Neuronal stem cell (in vitro differentiated cells): Measurements from ENCODE around the gene JOSD2.

ENCODE experiments used
- DNase-seq: peaks from one replicate; pipeline ENCODE4 v3.0.0-alpha.2; 2013; ENCODE audit warnings: low spot score
- H2AFZ ChIP-seq: one replicate; pipeline ENCODE4 v1.6.1; 2013; ENCODE audit warnings: mild to moderate bottlenecking, low read length, inconsistent platforms
- H2AK5ac ChIP-seq: 2 replicates; pipeline ENCODE4 v1.6.1; 2013; ENCODE audit warnings: low read depth, mild to moderate bottlenecking, inconsistent platforms, low read length, moderate library complexity, mixed read lengths
- H2BK120ac ChIP-seq: 2 replicates; pipeline ENCODE4 v1.6.1; 2013; ENCODE audit warnings: low read depth, mild to moderate bottlenecking, inconsistent platforms, low read length, moderate library complexity, mixed read lengths
- H2BK12ac ChIP-seq: one replicate; pipeline ENCODE4 v1.6.1; 2013; ENCODE audit warnings: low read length, inconsistent platforms
- H2BK15ac ChIP-seq: 2 replicates; pipeline ENCODE4 v1.6.1; 2013; ENCODE audit warnings: mild to moderate bottlenecking, low read length, inconsistent platforms, mixed read lengths
- H2BK5ac ChIP-seq: one replicate; pipeline ENCODE4 v1.6.1; 2013; ENCODE audit warnings: inconsistent platforms, mild to moderate bottlenecking, low read length, moderate library complexity
- H3K14ac ChIP-seq: one replicate; pipeline ENCODE4 v1.6.1; 2013; ENCODE audit warnings: low read length, inconsistent platforms
- H3K18ac ChIP-seq: 2 replicates; pipeline ENCODE4 v1.6.1; 2013; ENCODE audit warnings: low read length, inconsistent platforms
- H3K23ac ChIP-seq: 2 replicates; pipeline ENCODE4 v1.6.1; 2013; ENCODE audit warnings: low read depth, mild to moderate bottlenecking, mixed read lengths, low read length, inconsistent platforms; ENCODE audit not compliant: poor library complexity
- H3K27ac ChIP-seq: replicated peaks from 3 replicates; pipeline ENCODE4 v1.5.1; 2013; ENCODE audit warnings: low read length, inconsistent platforms
- H3K27me3 ChIP-seq, 3 experiments: 2 replicates each; pipeline ENCODE4 v1.6.1; 2013; ENCODE audit warnings: low read length in 3 of 3, mild to moderate bottlenecking in 2 of 3, inconsistent platforms in 1 of 3, low read depth in 1 of 3, mixed read lengths in 1 of 3, moderate library complexity in 1 of 3; ENCODE audit not compliant: control insufficient read depth in 3 of 3, insufficient read depth in 3 of 3
- H3K36me3 ChIP-seq, 2 donors: replicated peaks in 1 of 2; 2 replicates each; pipeline ENCODE4 v1.6.1; 2013; ENCODE audit warnings: low read length in 2 of 2; ENCODE audit not compliant: control insufficient read depth in 2 of 2, insufficient read depth in 2 of 2
- H3K4ac ChIP-seq: 2 replicates; pipeline ENCODE4 v1.6.1; 2013; ENCODE audit warnings: inconsistent platforms, mild to moderate bottlenecking, low read length, moderate library complexity
- H3K4me1 ChIP-seq, 2 donors: 1 replicate in 1 of 2; 2 replicates in 1 of 2; pipeline ENCODE4 v1.6.1; 2013; ENCODE audit warnings: low read length in 2 of 2, low read depth in 1 of 2; ENCODE audit not compliant: control insufficient read depth in 2 of 2, insufficient read depth in 1 of 2
- H3K4me2 ChIP-seq: one replicate; pipeline ENCODE4 v1.6.1; 2013; ENCODE audit warnings: mild to moderate bottlenecking, low read length, inconsistent platforms; ENCODE audit not compliant: insufficient read depth, poor library complexity, severe bottlenecking
- H3K4me3 ChIP-seq, 2 donors: 2 replicates each; pipeline ENCODE4 v1.5.1; 2013; ENCODE audit warnings: low read length in 2 of 2, mild to moderate bottlenecking in 2 of 2, inconsistent platforms in 1 of 2, moderate library complexity in 1 of 2
- H3K79me1 ChIP-seq: one replicate; pipeline ENCODE4 v1.6.1; 2013; ENCODE audit warnings: low read depth, mild to moderate bottlenecking, inconsistent platforms, low read length, moderate library complexity
- H3K9ac ChIP-seq: one replicate; pipeline ENCODE4 v1.6.1; 2013; ENCODE audit warnings: mild to moderate bottlenecking, low read depth, low read length, inconsistent platforms; ENCODE audit not compliant: poor library complexity
- H3K9me3 ChIP-seq, 2 donors: replicated peaks in 1 of 2; 2 replicates each; pipeline versions ENCODE3 to v1.6.1; 2013; ENCODE audit warnings: low read length in 2 of 2, mild to moderate bottlenecking in 2 of 2, inconsistent platforms in 1 of 2, low read depth in 1 of 2, mixed read lengths in 1 of 2, moderate library complexity in 1 of 2; ENCODE audit not compliant: control insufficient read depth in 2 of 2, insufficient read depth in 1 of 2
- H4K8ac ChIP-seq: one replicate; pipeline ENCODE4 v1.6.1; 2013; ENCODE audit warnings: low read depth, mild to moderate bottlenecking, inconsistent platforms, low read length, moderate library complexity
- H4K91ac ChIP-seq: one replicate; pipeline ENCODE4 v1.6.1; 2013; ENCODE audit warnings: low read length, low read depth, mild to moderate bottlenecking, inconsistent platforms; ENCODE audit not compliant: poor library complexity
- WGBS, 2 donors: extraction: QIAGEN DNeasy Blood & Tissue Kit; methylation state at CpG; one replicate each; pipeline ENCODE4 v1.1.7; 2013; ENCODE audit warnings: missing lambda C conversion rate in 2 of 2, mixed read lengths in 1 of 2; ENCODE audit not compliant: insufficient read length in 2 of 2, insufficient replicate concordance in 1 of 2; ENCODE audit errors: extremely low coverage in 2 of 2; 5-methylcytosine and 5-hydroxymethylcytosine counted together

The JOSD2 gene

DNA sequence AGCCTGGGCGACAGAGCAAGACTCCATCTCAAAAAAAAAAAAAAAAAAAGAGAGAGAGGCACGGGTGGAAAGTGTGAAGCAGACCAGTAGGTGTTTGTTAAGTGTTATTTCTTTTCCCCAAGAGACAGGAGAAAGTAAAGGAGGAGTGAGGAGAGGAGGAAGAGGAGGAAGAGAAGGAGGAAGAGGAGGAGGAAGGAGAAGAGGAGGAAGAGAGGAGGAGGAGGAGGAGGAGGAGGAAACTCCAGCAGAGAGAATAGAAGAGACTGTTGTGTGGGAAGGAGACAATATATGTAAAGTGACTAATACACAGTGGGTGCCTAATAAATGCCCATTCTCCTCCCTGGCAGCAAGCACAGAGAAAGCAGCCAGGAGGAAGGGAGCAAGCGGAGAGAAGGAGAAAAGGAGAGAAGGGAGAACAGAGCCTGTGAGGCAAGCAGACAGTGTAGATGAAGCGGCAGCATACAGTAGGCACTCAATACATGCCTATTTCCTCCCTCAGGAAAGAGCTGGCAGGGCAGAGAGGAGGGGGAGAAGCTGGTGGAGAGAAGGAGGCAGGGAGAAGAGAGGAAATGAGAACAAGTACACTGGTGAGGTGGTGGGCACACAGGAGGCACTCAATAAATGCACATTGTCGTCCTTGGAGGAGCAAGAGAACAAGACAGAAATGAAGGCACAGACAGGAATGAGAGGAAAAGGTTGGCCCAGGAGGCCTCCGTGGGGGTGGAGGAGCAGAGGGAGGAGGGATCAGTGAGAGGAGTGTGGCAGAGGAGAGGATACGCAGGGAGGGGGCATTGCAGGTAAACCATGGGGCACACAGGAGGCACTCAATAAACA lies 16.6 kb downstream of the JOSD2 start:
- H4K91ac ChIP-seq, result no peak overlapping the region
- no peak overlapping the region for H2BK12ac ChIP-seq
- H3K79me1 ChIP-seq, result no peaks in the 10 kb centered on the region
- no peak for DNase-seq
- H3K18ac ChIP-seq, result peak overlapping the region; percentile 51
- no peak overlapping the region for H2BK15ac ChIP-seq
- peak overlapping the region; percentile 57 for H4K8ac ChIP-seq
- peaks cover 2 to 7% of the 10 kb centered on the region in 2 donors for H3K9me3 ChIP-seq
- peak overlapping the region; percentile 18 for H2AK5ac ChIP-seq
- H3K4ac ChIP-seq, result no peak overlapping the region
- no peak overlapping the region for H3K27ac ChIP-seq
- no peak overlapping the region for H2BK5ac ChIP-seq
- peak overlapping the region in 1 of 2 donors; percentile 12 for H3K4me3 ChIP-seq
- no peak overlapping the region for H3K14ac ChIP-seq
- no peak overlapping the region for H3K9ac ChIP-seq
- H2BK120ac ChIP-seq, result no peak overlapping the region
- WGBS, 2 donors, result no CpG with 5 or more reads among the region's 7 CpGs
- H3K23ac ChIP-seq, result no peak overlapping the region
- no peak overlapping the region for H3K4me2 ChIP-seq
- no peak overlapping the region for H2AFZ ChIP-seq
- H3K4me1 ChIP-seq, result peaks cover 21 to 30% of the 10 kb centered on the region in 2 donors
- H3K36me3 ChIP-seq, result no peaks in the 10 kb centered on the region
- H3K27me3 ChIP-seq, result peaks cover 0 to 66% (median 6%) of the 10 kb centered on the region in 3 experiments

DNA sequence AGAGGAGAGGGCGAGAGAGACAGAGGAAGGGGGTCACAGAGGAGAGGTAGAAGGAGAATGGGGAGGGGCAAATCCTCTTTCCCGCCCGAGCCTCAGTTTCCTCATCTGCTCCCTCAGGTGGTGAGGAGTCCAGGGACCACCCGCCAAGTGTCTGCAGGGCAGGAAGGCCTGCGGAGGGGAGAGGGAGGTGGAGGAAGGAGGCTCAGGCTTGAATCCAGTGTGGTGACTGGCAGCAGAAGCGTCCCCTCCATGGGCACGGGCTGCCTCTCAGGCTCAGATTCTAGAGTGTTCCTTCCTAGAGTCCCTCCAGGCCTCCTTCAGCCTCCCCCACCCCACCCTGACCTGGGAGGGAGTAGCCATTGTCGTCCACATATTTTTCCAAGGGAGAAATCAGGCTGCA lies 17.8 kb downstream of the JOSD2 start:
- no peak overlapping the region for H3K4me2 ChIP-seq
- no peak overlapping the region for H3K4me3 ChIP-seq
- no peak overlapping the region for H2BK15ac ChIP-seq
- peak overlapping the region; percentile 14 for H2AK5ac ChIP-seq
- no peak overlapping the region for H3K9ac ChIP-seq
- no peaks in the 10 kb centered on the region for H3K79me1 ChIP-seq
- no peak overlapping the region for H3K23ac ChIP-seq
- H3K4me1 ChIP-seq, result peaks cover 27 to 31% of the 10 kb centered on the region in 2 donors
- no peak overlapping the region for H4K91ac ChIP-seq
- H3K4ac ChIP-seq, result no peak overlapping the region
- no peak overlapping the region for H3K14ac ChIP-seq
- no peak overlapping the region for H2AFZ ChIP-seq
- no peak for DNase-seq
- no peak overlapping the region for H2BK5ac ChIP-seq
- peaks cover 2 to 7% of the 10 kb centered on the region in 2 donors for H3K9me3 ChIP-seq
- H3K18ac ChIP-seq, result peak overlapping the region; percentile 77
- H4K8ac ChIP-seq, result no peak overlapping the region
- H2BK12ac ChIP-seq, result peak overlapping the region; percentile 7
- no peak overlapping the region for H2BK120ac ChIP-seq
- no CpG with 5 or more reads among the region's 8 CpGs for WGBS, 2 donors
- H3K36me3 ChIP-seq, result no peaks in the 10 kb centered on the region
- H3K27me3 ChIP-seq, result peaks cover 0 to 66% (median 6%) of the 10 kb centered on the region in 3 experiments
- no peak overlapping the region for H3K27ac ChIP-seq

DNA sequence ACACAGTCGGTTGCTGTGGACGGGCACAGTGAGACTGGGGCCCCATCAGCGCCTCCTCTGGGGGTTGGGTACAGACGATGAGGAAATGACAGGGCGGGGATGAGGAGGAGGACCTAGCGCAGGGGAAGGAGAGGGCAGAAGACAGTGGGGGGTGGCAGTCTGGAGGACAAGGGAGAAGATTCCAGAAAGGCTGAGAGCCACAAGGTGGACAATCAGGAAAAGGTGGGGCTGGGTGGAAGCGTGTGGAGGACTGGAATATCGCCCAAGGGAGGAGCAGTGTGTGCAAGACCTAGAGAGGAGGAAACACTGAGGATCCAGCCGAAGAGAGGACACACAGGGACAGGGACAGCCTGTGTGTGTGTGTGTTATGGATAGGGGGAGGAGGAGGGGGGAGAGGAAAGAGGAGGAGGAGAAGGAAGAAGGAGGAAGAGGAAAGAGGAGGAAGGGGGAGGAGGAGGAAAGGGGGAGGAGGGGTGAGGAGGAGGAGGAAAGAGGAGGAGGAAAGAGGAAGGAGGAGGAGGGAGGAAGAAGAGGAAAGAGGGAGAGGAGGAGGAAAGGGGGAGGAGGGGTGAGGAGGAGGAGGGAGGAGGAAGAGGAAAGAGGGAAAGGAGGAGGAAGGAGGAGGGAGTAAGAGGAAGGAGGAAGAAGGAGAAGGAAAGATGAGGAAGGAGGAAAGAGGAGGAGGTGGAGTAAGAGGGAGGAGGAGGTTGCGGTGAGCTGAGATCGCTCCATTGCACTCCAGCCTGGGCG lies 18.5 kb downstream of the JOSD2 start:
- Histone ChIP-seq H3K4me1 (peaks cover 27 to 31% of the 10 kb centered on the region in 2 donors), H3K18ac (peak overlapping the region; percentile 40), H2BK12ac (peak overlapping the region; percentile 31), H3K9me3 (peaks cover 2 to 7% of the 10 kb centered on the region in 2 donors), H2BK120ac (no peak overlapping the region), H3K4me3 (no peak overlapping the region), H3K79me1 (no peaks in the 10 kb centered on the region), H2BK5ac (no peak overlapping the region), H3K9ac (no peak overlapping the region), H3K36me3 (no peaks in the 10 kb centered on the region), H3K27ac (no peak overlapping the region), H3K23ac (no peak overlapping the region), H3K27me3 (peaks cover 0 to 64% (median 6%) of the 10 kb centered on the region in 3 experiments), H3K4me2 (no peak overlapping the region), H2AK5ac (no peak overlapping the region), H2AFZ (peak overlapping the region; percentile 63), H2BK15ac (no peak overlapping the region), H4K8ac (no peak overlapping the region), H3K14ac (no peak overlapping the region), H3K4ac (no peak overlapping the region), H4K91ac (no peak overlapping the region)
- no peak for DNase-seq
- no CpG with 5 or more reads among the region's 12 CpGs for WGBS, 2 donors

DNA sequence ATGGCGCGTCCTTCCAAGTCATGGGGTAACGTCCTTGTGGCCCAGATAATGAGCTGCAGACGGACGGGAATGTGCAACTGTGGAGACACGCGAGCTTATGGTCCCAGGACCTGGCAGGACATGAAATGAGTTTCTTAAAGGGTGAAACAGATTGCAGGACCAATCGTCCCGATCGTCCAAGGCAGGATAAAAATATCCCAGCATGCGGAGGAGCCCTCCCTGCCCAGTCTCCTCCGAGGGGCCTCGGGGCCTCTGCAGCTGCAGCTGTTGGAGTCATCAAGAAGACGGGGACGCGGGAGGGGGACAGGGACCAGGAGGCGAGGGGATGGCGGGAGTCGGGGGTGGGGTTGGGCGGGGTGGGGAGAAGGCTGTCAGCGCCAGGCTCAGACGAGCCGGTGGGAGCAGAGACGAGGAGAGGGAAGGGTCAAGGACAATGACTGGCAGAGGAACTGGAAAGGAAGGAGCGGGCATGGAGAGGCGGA lies 20.0 kb downstream of the JOSD2 start:
- no peak overlapping the region for H4K8ac ChIP-seq
- H3K14ac ChIP-seq, result no peak overlapping the region
- H2BK15ac ChIP-seq, result no peak overlapping the region
- H3K79me1 ChIP-seq, result no peaks in the 10 kb centered on the region
- no peaks in the 10 kb centered on the region for H3K36me3 ChIP-seq
- no peak overlapping the region for H2BK5ac ChIP-seq
- no peak overlapping the region for H3K23ac ChIP-seq
- no peak overlapping the region for H2BK12ac ChIP-seq
- H3K9me3 ChIP-seq, result peaks cover 11 to 19% of the 10 kb centered on the region in 2 donors
- peaks cover 20 to 21% of the 10 kb centered on the region in 2 donors for H3K4me1 ChIP-seq
- DNase-seq, result no peak
- H3K9ac ChIP-seq, result no peak overlapping the region
- H3K4me3 ChIP-seq, result peak overlapping the region in 1 of 2 donors; percentile 70
- no peak overlapping the region for H3K27ac ChIP-seq
- no CpG with 5 or more reads among the region's 26 CpGs for WGBS, 2 donors
- no peak overlapping the region for H2BK120ac ChIP-seq
- peak overlapping the region; percentile 36 for H3K18ac ChIP-seq
- peaks cover 0 to 68% (median 6%) of the 10 kb centered on the region in 3 experiments for H3K27me3 ChIP-seq
- no peak overlapping the region for H3K4ac ChIP-seq
- H4K91ac ChIP-seq, result peak overlapping the region; percentile 47
- H3K4me2 ChIP-seq, result peak overlapping the region; percentile 47
- peak overlapping the region; percentile 43 for H2AFZ ChIP-seq
- H2AK5ac ChIP-seq, result no peak overlapping the region
